Endothelial cell of umbilical vein (primary cell): Measurements from ENCODE around the gene GPR34. TPM values are rescaled to one million over a fixed set of nuclear protein-coding genes. Genes with fewer than 3 reads are reported as not detected.

Experiments used
- BruUV-seq: library from RNA; stranded (reverse); fragments of 400-500 nt; replicated peaks from 2 replicates; lab custom pipeline; 2021; lab: Mats Ljungman, UMichigan
- CTCF ChIA-PET: fragments of 300-600, 350-600 bp; sonication (Branson Sonifier 250); formaldehyde crosslinking; loops from one replicate; lab custom pipeline; 2021; ENCODE audit warnings: antibody characterized with exemption, inconsistent platforms; lab: Charles Lee
- POLR2A ChIA-PET: fragments of 300-600, 350-600 bp; sonication (Branson Sonifier 250); formaldehyde crosslinking; loops from one replicate; lab custom pipeline; 2021; ENCODE audit warnings: antibody characterized with exemption, inconsistent platforms; lab: Charles Lee
- DNase-seq: peaks from one replicate; pipeline ENCODE4 v3.0.0-alpha.2; 2011; ENCODE audit warnings: low read depth, low spot score
- FAIRE-seq: peaks from 2 replicates; lab custom pipeline; 2011; peaks lifted over from hg19 to GRCh38; lab: Jason Lieb, UNC
- H2AFZ ChIP-seq: 2 replicates; pipeline ENCODE4 v1.6.0; 2012; ENCODE audit warnings: low read depth, low read length, control low read depth, inconsistent platforms
- H3K27ac ChIP-seq: 2 replicates; pipeline ENCODE4 v1.5.1; 2011; ENCODE audit warnings: low read depth, mild to moderate bottlenecking, control low read depth, low read length, moderate library complexity; ENCODE audit not compliant: insufficient read depth
- H3K27me3 ChIP-seq, 2 experiments: 2 replicates each; pipeline versions ENCODE4 v1.6.0 to v1.6.1; 2011; ENCODE audit warnings: low read length in 2 of 2, mixed read lengths in 1 of 2; ENCODE audit not compliant: control insufficient read depth in 2 of 2, insufficient read depth in 2 of 2
- H3K36me3 ChIP-seq, 2 experiments: 2 replicates in 1 of 2; 3 replicates in 1 of 2; pipeline ENCODE4 v1.5.1; 2011; ENCODE audit warnings: low read length in 2 of 2, mild to moderate bottlenecking in 1 of 2, moderate library complexity in 1 of 2; ENCODE audit not compliant: control insufficient read depth in 2 of 2, insufficient read depth in 2 of 2; ENCODE audit errors: extremely low read depth in 1 of 2
- H3K4me1 ChIP-seq: 3 replicates; pipeline ENCODE4 v1.5.1; 2011; ENCODE audit warnings: mild to moderate bottlenecking, low read length; ENCODE audit not compliant: control insufficient read depth, insufficient read depth; ENCODE audit errors: extremely low read depth
- H3K4me2 ChIP-seq: 2 replicates; pipeline ENCODE4 v1.6.1; 2011; ENCODE audit warnings: low read length, control low read depth, mixed read lengths; ENCODE audit not compliant: insufficient read depth
- H3K4me3 ChIP-seq, 3 experiments: fragments of 200-600 bp in 1 of 3; sonication (generic), shearing (Covaris generic) in 1 of 3; replicated peaks in 1 of 3; 2 replicates each; pipeline ENCODE4 v1.5.1; 2011 to 2016; ENCODE audit warnings: control low read depth in 3 of 3, low read length in 3 of 3, mild to moderate bottlenecking in 2 of 3, inconsistent platforms in 1 of 3, low read depth in 1 of 3, moderate library complexity in 1 of 3; ENCODE audit not compliant: insufficient read depth in 1 of 3
- H3K79me2 ChIP-seq: 2 replicates; pipeline ENCODE4 v1.6.0; 2012; ENCODE audit warnings: low read length, inconsistent platforms; ENCODE audit not compliant: control insufficient read depth, insufficient read depth
- H3K9ac ChIP-seq: replicated peaks from 2 replicates; pipeline ENCODE3; 2011; ENCODE audit warnings: low read length, control low read depth; ENCODE audit not compliant: insufficient read depth; ENCODE audit errors: extremely low read depth
- H3K9me1 ChIP-seq: replicated peaks from 3 replicates; pipeline ENCODE4 v1.6.0; 2011; ENCODE audit warnings: mild to moderate bottlenecking, low read length; ENCODE audit not compliant: control insufficient read depth, insufficient read depth; ENCODE audit errors: extremely low read depth
- H3K9me3 ChIP-seq: replicated peaks from 2 replicates; pipeline ENCODE4 v1.5.1; 2012; ENCODE audit warnings: low read length, inconsistent platforms; ENCODE audit not compliant: control insufficient read depth, insufficient read depth
- H4K20me1 ChIP-seq: replicated peaks from 2 replicates; pipeline ENCODE3; 2011; ENCODE audit warnings: mild to moderate bottlenecking, low read length; ENCODE audit not compliant: control insufficient read depth, insufficient read depth; ENCODE audit errors: extremely low read depth
- CTCF ChIP-seq, 2 donors: IDR thresholded peaks; 1 replicate in 1 of 2; 2 replicates in 1 of 2; pipeline ENCODE4 v1.5.1; 2011; ENCODE audit warnings: low read length in 2 of 2, mild to moderate bottlenecking in 2 of 2, moderate library complexity in 2 of 2, control low read depth in 1 of 2, inconsistent platforms in 1 of 2, low read depth in 1 of 2; ENCODE audit not compliant: insufficient read depth in 1 of 2; ENCODE audit errors: extremely low read depth in 1 of 2
- EZH2 ChIP-seq: IDR thresholded peaks from 2 replicates; pipeline ENCODE4 v1.6.1; 2012; ENCODE audit warnings: borderline replicate concordance, low read depth, mild to moderate bottlenecking, moderate library complexity, low read length, inconsistent platforms; ENCODE audit not compliant: severe bottlenecking
- FOS ChIP-seq: IDR thresholded peaks from 2 replicates; pipeline ENCODE4 v1.6.1; 2011; ENCODE audit warnings: mild to moderate bottlenecking, low read length, moderate library complexity, borderline replicate concordance; ENCODE audit not compliant: insufficient read depth
- GATA2 ChIP-seq: IDR thresholded peaks from 2 replicates; pipeline ENCODE4 v1.7.0; 2011; ENCODE audit warnings: low read depth, mild to moderate bottlenecking, moderate library complexity, mixed read lengths, low read length; ENCODE audit not compliant: insufficient read length, insufficient read depth
- JUN ChIP-seq: IDR thresholded peaks from 2 replicates; pipeline ENCODE4 v1.6.1; 2011; ENCODE audit warnings: borderline replicate concordance, low read depth; ENCODE audit not compliant: insufficient read length, insufficient read depth
- MAX ChIP-seq: IDR thresholded peaks from 2 replicates; pipeline ENCODE4 v1.6.1; 2011; ENCODE audit not compliant: insufficient read depth, insufficient read length
- MYC ChIP-seq: IDR thresholded peaks from one replicate; pipeline ENCODE4 v1.6.1; 2011; ENCODE audit warnings: mild to moderate bottlenecking, low read depth, low read length
- POLR2A ChIP-seq: IDR thresholded peaks from 2 replicates; pipeline ENCODE4 v1.6.1; 2012; ENCODE audit warnings: low read depth, mild to moderate bottlenecking, control low read depth, low read length
- POLR2AphosphoS5 ChIP-seq: IDR thresholded peaks from 2 replicates; pipeline ENCODE4 v1.6.1; 2012; ENCODE audit warnings: low read depth, mild to moderate bottlenecking, control low read depth, low read length, moderate library complexity; ENCODE audit not compliant: insufficient read depth
- dilution Hi-C: fragments of 300-500 bp; cut with MboI; formaldehyde crosslinking; loops from one replicate; pipeline ENCODE4 v1.15.0; 2019; ENCODE audit warnings: low sequenced_read_pairs; ENCODE audit not compliant: extremely low pct_ligation_motif_present
- intact Hi-C: fragments of 100-400 bp; cut with micrococcal nuclease; formaldehyde crosslinking; loops from one replicate; pipeline ENCODE4 v1.10.0; 2022
- polyA plus RNA-seq, 4 experiments: library from polyadenylated mRNA; depleted of rRNA in 3 of 4; stranded (reverse) in 3 of 4; unstranded in 1 of 4; fragments of >200 nt; gene quantifications; 2 replicates each; pipeline versions ENCODE4 v1.2.1 to v1.2.3, GENCODE V29; 2011 to 2012; ENCODE audit warnings: missing spikeins in 1 of 4
- total RNA-seq: library from RNA; stranded (reverse); gene quantifications from 2 replicates; pipeline ENCODE4 v1.2.3, GENCODE V29; 2021

GPR34 gene
- total and polyA plus RNA-seq, 2 donors (not counting 3 experiments of a cell fraction or from before 2014, with no cell fraction given): not detected

DNA sequence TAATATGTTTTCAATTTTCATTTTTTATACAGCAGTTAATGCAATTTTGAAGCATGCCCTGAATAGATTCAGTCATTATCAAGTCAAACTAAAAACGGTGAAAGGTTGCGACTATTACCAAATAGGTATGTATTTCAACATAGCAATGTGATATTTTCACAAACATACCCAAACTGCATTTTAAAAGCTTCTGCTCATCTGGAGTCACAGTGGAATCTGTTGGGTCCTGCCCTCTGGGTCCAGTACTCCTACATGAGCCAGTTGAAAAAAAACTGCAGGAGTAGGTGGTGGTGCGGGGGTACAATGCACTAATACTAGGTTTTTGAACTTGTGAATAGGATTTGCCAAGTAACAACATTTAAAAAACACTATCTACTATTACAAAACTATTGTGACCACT is 938 bp downstream of the GPR34 start:
- no peak overlapping the region for H3K4me3 ChIP-seq
- H3K27me3 ChIP-seq: no peaks in the 10 kb centered on the region
- no peak overlapping the region for H3K4me2 ChIP-seq
- TF ChIP-seq EZH2 (no peak), CTCF (IDR thresholded peaks at IDR 0.05; ENCODE audit: extremely low read depth in 1 of 2, insufficient read depth in 1 of 2, low read depth in 1 of 2, low read length in 2 of 2) (no peak)
- H3K9me3 ChIP-seq: no peaks in the 10 kb centered on the region
- intact Hi-C loops: no loop called here
- H3K79me2 ChIP-seq: no peaks in the 10 kb centered on the region
- POLR2A ChIA-PET: no interaction called here
- H3K9me1 ChIP-seq: no peaks in the 10 kb centered on the region
- H3K4me1 ChIP-seq: no peaks in the 10 kb centered on the region
- H3K27ac ChIP-seq: no peak overlapping the region
- H3K36me3 ChIP-seq: no peaks in the 10 kb centered on the region
- no peak overlapping the region for H2AFZ ChIP-seq
- FAIRE-seq (no peak), DNase-seq (no peak)
- no TSS peak for BruUV-seq
- no peaks in the 10 kb centered on the region for H4K20me1 ChIP-seq
- CTCF ChIA-PET: interaction anchor here (0.7 kb wide), 1 partner anchor 8 kb away, joined by 3 read pairs; no protein-coding TSS in a partner anchor
- dilution Hi-C loops: no loop called here
- H3K9ac ChIP-seq: no peak overlapping the region

GRCh38 chrX:41692162-41692749 is 3.5 kb downstream of the GPR34 start:
- dilution Hi-C loops: no loop called here
- CTCF ChIA-PET: no interaction called here

More at GRCh38 chrX:41692162-41692749, 3.5 kb downstream of the GPR34 start:
- H3K9me1 ChIP-seq: no peaks in the 10 kb centered on the region
- POLR2A ChIA-PET: no interaction called here
- intact Hi-C loops: no loop called here
- H2AFZ ChIP-seq: no peak overlapping the region
- no peak overlapping the region for H3K27ac ChIP-seq
- DNase-seq (no peak), FAIRE-seq (no peak)
- H3K9ac ChIP-seq: no peak overlapping the region
- no peaks in the 10 kb centered on the region for H3K9me3 ChIP-seq
- H3K4me1 ChIP-seq: no peaks in the 10 kb centered on the region
- no TSS peak for BruUV-seq
- H3K4me2 ChIP-seq: no peak overlapping the region
- H3K4me3 ChIP-seq: no peak overlapping the region
- H3K27me3 ChIP-seq: no peaks in the 10 kb centered on the region
- TF ChIP-seq MYC (no peak), CTCF (IDR thresholded peaks at IDR 0.05; ENCODE audit: extremely low read depth in 1 of 2, insufficient read depth in 1 of 2, low read depth in 1 of 2, low read length in 2 of 2) (no peak), POLR2AphosphoS5 (no peak), MAX (no peak), EZH2 (no peak), GATA2 (no peak), FOS (no peak), POLR2A (no peak), JUN (no peak)
- no peaks in the 10 kb centered on the region for H4K20me1 ChIP-seq
- H3K79me2 ChIP-seq: no peaks in the 10 kb centered on the region
- no peaks in the 10 kb centered on the region for H3K36me3 ChIP-seq
